Measurements from ENCODE around the gene IL1RAPL1.

IL1RAPL1 gene

GRCh38 chrX:29834311-29834710, 1247.1 kb downstream of the IL1RAPL1 start:
- no peak for DNase-seq

DNA sequence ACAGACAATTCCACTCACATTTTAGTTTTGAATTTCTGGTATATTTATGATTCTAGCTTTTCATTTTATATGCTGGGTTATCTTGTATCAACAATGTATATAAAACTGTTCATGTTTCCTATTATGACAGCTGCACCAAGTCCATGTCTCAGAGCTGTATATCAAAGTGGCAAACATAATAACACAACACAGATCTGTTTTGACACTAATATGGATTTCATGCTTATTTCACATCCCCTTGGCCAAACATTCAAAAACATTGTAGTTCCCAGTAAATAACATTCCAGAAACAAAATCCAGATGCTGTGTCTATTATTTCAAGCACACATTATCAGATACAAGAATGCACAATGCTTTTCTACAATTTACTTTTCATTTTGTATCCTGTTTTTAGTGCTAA, 1247.5 kb downstream of the IL1RAPL1 start:
- DNase-seq: no peak

DNA sequence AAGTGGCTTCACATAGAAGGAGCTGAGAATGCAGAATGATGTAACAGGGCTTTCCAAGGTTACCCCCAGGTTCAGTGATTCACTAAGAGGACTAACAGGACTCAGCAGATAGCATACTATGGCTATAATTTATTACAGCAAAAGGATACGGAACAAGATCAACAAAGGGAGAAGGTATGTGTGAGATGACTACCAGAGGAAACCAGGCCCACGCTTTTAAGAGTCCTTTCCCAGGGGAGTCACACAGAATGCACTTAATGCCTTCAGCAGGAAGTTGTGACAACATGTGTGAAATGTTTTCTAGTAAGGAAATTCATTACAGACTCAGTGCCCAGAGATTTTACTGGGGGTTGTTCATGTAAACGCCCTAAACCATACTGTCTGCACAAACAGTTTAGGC, 1254.5 kb downstream of the IL1RAPL1 start:
- no peak for DNase-seq

GRCh38 chrX:29842552-29842951, 1255.3 kb downstream of the IL1RAPL1 start:
- no peak for DNase-seq

GRCh38 chrX:29851857-29852605, 1264.8 kb downstream of the IL1RAPL1 start:
- no peak for DNase-seq

DNA sequence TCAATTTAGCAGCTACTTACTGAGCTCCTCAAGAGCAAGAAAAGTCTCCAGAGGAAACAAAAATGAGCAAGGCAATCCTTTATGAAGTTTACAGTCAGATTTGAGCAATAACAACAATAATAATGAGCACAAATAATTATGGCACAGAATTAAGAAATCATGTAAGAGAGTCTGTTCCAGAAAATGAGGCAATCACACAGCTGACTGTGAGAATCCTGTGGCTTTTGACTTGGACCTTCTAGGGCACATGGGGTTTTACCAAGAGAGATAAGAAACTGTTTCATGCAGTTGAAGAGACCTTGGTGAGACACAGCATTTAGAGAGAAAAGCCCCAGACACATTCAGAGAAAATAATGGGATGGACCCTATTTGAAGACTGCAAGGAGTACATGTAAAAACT, 1265.5 kb downstream of the IL1RAPL1 start:
- DNase-seq: no peak

DNA sequence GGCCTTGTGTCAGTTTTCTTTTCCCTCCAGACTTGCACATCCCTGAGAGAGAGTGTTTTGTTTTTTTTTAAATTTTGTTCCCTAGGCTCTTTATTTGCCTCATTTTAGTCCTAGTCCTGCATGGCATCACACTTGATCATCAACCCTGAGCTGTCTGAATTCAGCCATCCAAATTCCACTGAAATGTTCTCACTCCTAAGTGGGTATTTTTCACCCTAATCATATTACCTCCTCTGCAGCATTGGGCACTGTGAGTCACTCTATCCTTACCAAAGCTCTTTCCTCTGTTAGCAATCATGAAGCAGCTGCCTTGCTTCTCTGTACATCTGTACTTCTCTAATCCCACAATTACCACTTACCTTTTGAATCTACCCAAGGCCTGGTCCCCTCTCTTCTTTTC, 1271.5 kb downstream of the IL1RAPL1 start:
- no peak for DNase-seq

- DNase-seq: no peak
Measured at GRCh38 chrX:29862126-29862677, 1275.0 kb downstream of the IL1RAPL1 start.

DNA sequence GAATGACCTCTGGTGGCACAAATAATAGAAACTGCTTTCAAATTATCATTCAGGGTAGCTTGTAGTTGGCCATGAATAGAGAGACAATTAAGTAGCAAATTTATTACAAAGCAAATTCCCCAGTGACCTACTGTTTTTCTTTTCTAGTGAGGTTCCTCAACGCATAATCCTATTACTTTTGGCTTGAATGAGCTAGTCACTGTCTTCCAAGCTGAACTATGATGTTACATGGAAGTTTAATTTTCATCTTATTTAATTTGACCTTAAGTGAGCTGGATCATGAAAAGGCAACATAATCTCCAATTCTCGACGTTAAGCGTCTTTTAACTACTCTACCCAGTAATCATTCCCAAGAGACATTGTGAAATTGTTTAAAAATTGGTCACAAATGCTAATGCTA, 1280.7 kb downstream of the IL1RAPL1 start:
- no peak for DNase-seq

GRCh38 chrX:29869837-29870236, 1282.6 kb downstream of the IL1RAPL1 start:
- DNase-seq: no peak

GRCh38 chrX:29870608-29871007, 1283.4 kb downstream of the IL1RAPL1 start:
- no peak for DNase-seq

- DNase-seq: no peak
Measured at GRCh38 chrX:29872831-29873230, 1285.6 kb downstream of the IL1RAPL1 start.

DNA sequence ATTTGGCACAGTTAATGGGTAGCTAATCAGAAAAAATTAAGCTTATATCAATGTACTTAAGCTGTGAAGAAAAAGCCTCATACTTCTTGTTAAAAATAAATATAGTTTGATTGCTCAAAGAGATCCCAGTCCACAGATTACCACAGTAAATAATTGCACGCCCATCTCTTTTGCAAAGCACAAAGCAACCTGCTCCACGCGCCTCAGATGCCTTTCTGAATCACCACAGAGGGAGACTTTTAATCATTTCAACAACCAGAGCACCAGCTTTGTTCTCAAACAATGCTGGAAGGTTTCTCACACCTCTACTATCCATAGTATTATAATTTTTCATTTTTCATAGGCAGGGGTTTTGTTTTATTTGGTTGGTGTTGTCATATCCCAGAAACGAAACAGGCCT, 1289.5 kb downstream of the IL1RAPL1 start:
- no peak for DNase-seq

DNA sequence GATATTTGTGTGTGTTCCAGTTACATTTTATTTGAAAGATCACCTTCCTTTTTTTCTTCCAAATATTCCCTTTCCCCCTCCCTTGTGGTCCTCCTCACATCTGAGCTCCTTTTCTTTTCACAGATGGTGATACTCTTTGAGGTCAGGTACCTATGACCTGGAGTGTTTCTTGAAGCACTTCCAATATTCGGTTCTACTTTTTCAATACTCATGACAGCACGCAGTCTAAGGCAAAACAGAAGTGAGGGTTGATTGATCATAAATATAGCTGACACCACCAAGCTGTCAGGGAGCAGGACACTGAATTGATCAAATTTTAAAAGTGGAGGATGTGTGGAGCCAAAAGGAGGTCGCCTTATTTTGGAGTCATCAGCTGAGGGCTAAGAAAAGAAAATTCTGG, 1293.7 kb downstream of the IL1RAPL1 start:
- no peak for DNase-seq

GRCh38 chrX:29890004-29890403, 1302.8 kb downstream of the IL1RAPL1 start:
- DNase-seq: no peak

DNA sequence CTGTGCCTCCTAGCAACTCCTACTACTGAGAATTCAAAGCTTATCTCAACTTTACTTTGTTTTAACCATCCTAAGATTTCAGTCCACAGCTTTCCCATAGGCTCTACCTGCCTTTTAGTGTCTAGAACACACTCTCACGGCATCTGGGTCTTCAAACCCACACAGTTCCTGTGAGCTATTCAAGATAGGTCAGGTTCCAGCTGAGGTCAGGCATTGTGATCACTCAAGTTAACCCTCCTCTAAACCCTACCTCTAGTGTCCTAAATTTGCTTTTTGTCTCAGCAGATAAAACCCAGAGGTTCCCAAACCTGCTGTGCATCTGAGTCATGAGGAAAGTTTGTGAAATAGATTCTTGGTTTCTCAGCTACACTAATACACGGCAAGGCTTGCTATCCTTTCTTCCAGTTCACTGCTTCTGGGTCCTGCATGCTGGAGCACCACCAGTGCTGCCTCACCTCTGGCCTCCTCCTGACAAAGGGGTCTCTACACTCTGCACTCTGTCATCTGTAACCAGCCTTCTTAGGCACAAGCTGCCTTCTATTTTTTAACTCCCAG, 1303.5 kb downstream of the IL1RAPL1 start:
- no peak for DNase-seq

- no peak for DNase-seq
Measured at GRCh38 chrX:29902004-29902403, 1314.8 kb downstream of the IL1RAPL1 start.

DNA sequence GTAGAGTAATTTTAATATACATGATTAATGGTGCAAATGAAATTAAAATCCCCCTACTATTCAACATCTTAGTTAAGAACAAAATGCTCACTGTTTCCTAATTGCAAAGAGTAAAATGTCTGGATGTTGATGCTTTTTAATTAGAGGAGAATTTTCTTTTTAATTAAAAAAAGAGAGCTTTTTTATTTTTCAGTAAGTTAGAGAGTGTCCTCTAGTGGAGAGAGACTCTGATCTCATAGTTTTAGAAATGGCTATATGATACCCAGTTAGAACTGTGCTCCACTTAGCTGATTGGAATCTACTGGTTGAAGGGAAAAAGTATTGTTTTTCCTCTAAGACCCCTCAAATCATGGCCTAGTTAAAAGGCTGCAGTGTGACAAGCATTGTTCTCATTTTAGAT, 1316.1 kb downstream of the IL1RAPL1 start:
- no peak for DNase-seq

GRCh38 chrX:29911673-29912072, 1324.4 kb downstream of the IL1RAPL1 start:
- DNase-seq: no peak

DNA sequence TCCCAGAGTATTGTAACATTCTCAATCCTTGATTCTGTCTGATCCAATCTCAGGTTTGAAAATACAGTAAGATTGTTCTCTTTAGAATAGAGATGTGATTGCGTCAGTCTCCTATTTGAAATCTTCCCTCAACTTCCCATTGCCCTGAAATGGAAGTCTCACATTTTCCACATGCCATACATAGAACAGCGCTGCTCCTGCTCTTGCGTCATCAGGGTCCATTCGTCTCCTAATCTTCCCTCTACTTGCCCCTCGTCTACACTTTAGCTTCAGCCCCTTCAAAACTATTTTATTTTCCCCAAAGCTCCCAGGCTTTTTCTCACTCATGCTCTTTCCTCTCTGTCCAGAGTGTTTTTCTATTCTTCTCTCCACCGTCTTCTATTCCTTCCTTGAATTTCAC, 1326.4 kb downstream of the IL1RAPL1 start:
- DNase-seq: no peak

GRCh38 chrX:29922607-29923006, 1335.4 kb downstream of the IL1RAPL1 start:
- DNase-seq: no peak

- no peak for DNase-seq
Measured at GRCh38 chrX:29926056-29926455, 1338.8 kb downstream of the IL1RAPL1 start.

DNA sequence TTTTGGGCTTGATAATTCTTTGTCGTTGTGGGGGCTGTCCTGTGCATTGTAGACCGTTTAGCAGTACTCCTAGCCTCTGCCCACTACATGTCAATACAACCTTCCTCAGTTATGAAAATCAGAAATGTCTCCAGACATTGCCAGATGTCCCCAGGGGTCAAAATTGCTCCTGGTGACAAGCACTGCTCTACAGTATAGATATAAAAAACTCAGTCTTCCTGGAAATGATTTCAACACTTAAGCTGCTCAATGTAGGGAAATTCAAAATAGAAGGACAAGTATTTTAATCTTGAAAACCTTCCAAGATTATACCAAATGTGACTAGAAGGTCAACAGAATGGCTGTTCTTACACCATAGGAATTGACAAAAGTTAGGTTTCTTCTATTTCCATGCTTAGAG, 1339.4 kb downstream of the IL1RAPL1 start:
- DNase-seq: no peak

DNA sequence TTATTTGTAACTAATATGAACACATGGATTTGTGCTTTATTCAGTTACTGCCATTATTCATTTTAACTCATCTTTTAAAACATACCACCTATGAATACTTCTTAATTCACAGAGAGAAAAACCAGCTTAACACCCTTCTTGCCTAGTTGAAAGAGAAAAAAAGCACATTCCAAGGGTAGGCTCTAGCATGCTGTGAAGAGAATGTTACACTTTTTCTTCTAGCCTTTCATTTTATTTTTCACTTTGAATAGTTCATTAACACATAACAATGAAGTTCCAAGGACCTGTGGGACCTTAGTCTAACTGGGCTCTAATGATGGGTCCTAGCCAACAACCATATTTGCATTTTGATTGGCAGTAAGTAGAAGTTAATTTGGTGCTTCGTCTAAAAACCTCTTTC, 1348.2 kb downstream of the IL1RAPL1 start:
- DNase-seq: no peak

DNA sequence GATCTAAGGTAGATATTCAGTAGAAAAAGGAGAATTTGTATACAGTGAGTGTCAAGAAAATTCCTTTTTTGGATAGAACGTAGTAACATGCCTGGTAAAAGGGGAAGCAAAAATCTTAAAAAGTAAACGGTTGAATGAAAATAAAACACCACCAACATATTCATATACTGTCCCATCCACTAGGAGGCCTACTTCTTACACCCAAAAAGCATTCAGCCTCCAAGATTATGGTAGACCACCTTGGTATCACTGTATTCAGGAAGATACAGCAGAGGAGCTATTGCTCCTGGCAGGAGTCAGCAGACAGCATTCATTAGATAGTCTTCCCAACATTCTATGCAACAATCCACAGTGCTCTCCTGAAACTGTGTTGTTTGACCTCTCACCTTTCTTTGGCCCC, 1353.5 kb downstream of the IL1RAPL1 start:
- DNase-seq: no peak
